ENCODE data around the gene MEDAG.

The MEDAG gene

GRCh38 chr13:30905932-30906383 lies at the start of gene MEDAG:
Gene MEDAG (plus strand): TSS chr13:30906271. CDS start chr13:30906516, 245 bp downstream.
- Histone ChIP-seq H3K27ac (ENCODE audit: low read length) (no peak within 1 kb of the TSS), H3K9me3 (ENCODE audit: control insufficient read depth, low read depth, low read length) (no peaks in the 10 kb centered on the region), H3K36me3 (ENCODE audit: control insufficient read depth, low read depth, low read length) (no peaks in the 10 kb centered on the region), H3K4me3 (ENCODE audit: low read length) (peak within 1 kb of the TSS; percentile 43), H3K9ac (ENCODE audit: low read length) (no peak within 1 kb of the TSS), H3K27me3 (ENCODE audit: control insufficient read depth, insufficient read depth, low read length) (peaks cover 53% of the 10 kb centered on the region), H3K4me1 (ENCODE audit: control insufficient read depth, low read depth, low read length) (peaks cover 4% of the 10 kb centered on the region)

GRCh38 chr13:30857018-30857417 lies 49.1 kb upstream of the MEDAG start:
- H3K4me3 ChIP-seq (ENCODE audit: low read length): no peak overlapping the region

GRCh38 chr13:30857636-30858035 lies 48.4 kb upstream of the MEDAG start:
- Histone ChIP-seq H3K27ac (ENCODE audit: low read length) (no peak overlapping the region), H3K4me3 (ENCODE audit: low read length) (no peak overlapping the region), H3K27me3 (ENCODE audit: control insufficient read depth, insufficient read depth, low read length) (peaks cover 15% of the 10 kb centered on the region), H3K9ac (ENCODE audit: low read length) (no peak overlapping the region), H3K4me1 (ENCODE audit: control insufficient read depth, low read depth, low read length) (peaks cover 7% of the 10 kb centered on the region), H3K9me3 (ENCODE audit: control insufficient read depth, low read depth, low read length) (no peaks in the 10 kb centered on the region), H3K36me3 (ENCODE audit: control insufficient read depth, low read depth, low read length) (no peaks in the 10 kb centered on the region)

More at GRCh38 chr13:30857018-30857417, 49.1 kb upstream of the MEDAG start:
- H3K27ac ChIP-seq (ENCODE audit: low read length): no peak overlapping the region
- H3K9ac ChIP-seq (ENCODE audit: low read length): no peak overlapping the region
- H3K36me3 ChIP-seq (ENCODE audit: control insufficient read depth, low read depth, low read length): no peaks in the 10 kb centered on the region
- peaks cover 3% of the 10 kb centered on the region for H3K4me1 ChIP-seq (ENCODE audit: control insufficient read depth, low read depth, low read length)
- H3K27me3 ChIP-seq (ENCODE audit: control insufficient read depth, insufficient read depth, low read length): peaks cover 9% of the 10 kb centered on the region
- no peaks in the 10 kb centered on the region for H3K9me3 ChIP-seq (ENCODE audit: control insufficient read depth, low read depth, low read length)

- peaks cover 15% of the 10 kb centered on the region for H3K27me3 ChIP-seq (ENCODE audit: control insufficient read depth, insufficient read depth, low read length)
These were observed 46.7 kb upstream of the MEDAG start for GRCh38 chr13:30859326-30859725.

GRCh38 chr13:30861163-30861562 lies 44.9 kb upstream of the MEDAG start:
- peaks cover 27% of the 10 kb centered on the region for H3K4me1 ChIP-seq (ENCODE audit: control insufficient read depth, low read depth, low read length)
- H3K36me3 ChIP-seq (ENCODE audit: control insufficient read depth, low read depth, low read length): no peaks in the 10 kb centered on the region
- no peak overlapping the region for H3K4me3 ChIP-seq (ENCODE audit: low read length)

More at GRCh38 chr13:30859326-30859725, 46.7 kb upstream of the MEDAG start:
- Histone ChIP-seq H3K4me1 (ENCODE audit: control insufficient read depth, low read depth, low read length) (peaks cover 12% of the 10 kb centered on the region), H3K4me3 (ENCODE audit: low read length) (no peak overlapping the region), H3K27ac (ENCODE audit: low read length) (no peak overlapping the region), H3K9me3 (ENCODE audit: control insufficient read depth, low read depth, low read length) (no peaks in the 10 kb centered on the region), H3K9ac (ENCODE audit: low read length) (no peak overlapping the region), H3K36me3 (ENCODE audit: control insufficient read depth, low read depth, low read length) (no peaks in the 10 kb centered on the region)

GRCh38 chr13:30861836-30862467 lies 44.1 kb upstream of the MEDAG start:
- Histone ChIP-seq H3K27me3 (ENCODE audit: control insufficient read depth, insufficient read depth, low read length) (peaks cover 15% of the 10 kb centered on the region), H3K36me3 (ENCODE audit: control insufficient read depth, low read depth, low read length) (no peaks in the 10 kb centered on the region)

More at GRCh38 chr13:30861163-30861562, 44.9 kb upstream of the MEDAG start:
- H3K27me3 ChIP-seq (ENCODE audit: control insufficient read depth, insufficient read depth, low read length): peaks cover 15% of the 10 kb centered on the region
- no peaks in the 10 kb centered on the region for H3K9me3 ChIP-seq (ENCODE audit: control insufficient read depth, low read depth, low read length)
- H3K27ac ChIP-seq (ENCODE audit: low read length): no peak overlapping the region
- no peak overlapping the region for H3K9ac ChIP-seq (ENCODE audit: low read length)

GRCh38 chr13:30862707-30863106 lies 43.4 kb upstream of the MEDAG start:
- H3K27ac ChIP-seq (ENCODE audit: low read length): no peak overlapping the region
- H3K4me1 ChIP-seq (ENCODE audit: control insufficient read depth, low read depth, low read length): peaks cover 27% of the 10 kb centered on the region
- H3K9ac ChIP-seq (ENCODE audit: low read length): no peak overlapping the region
- no peaks in the 10 kb centered on the region for H3K9me3 ChIP-seq (ENCODE audit: control insufficient read depth, low read depth, low read length)
- no peaks in the 10 kb centered on the region for H3K36me3 ChIP-seq (ENCODE audit: control insufficient read depth, low read depth, low read length)
- H3K27me3 ChIP-seq (ENCODE audit: control insufficient read depth, insufficient read depth, low read length): peaks cover 15% of the 10 kb centered on the region
- peak overlapping the region; percentile 58 for H3K4me3 ChIP-seq (ENCODE audit: low read length)

More at GRCh38 chr13:30861836-30862467, 44.1 kb upstream of the MEDAG start:
- Histone ChIP-seq H3K4me1 (ENCODE audit: control insufficient read depth, low read depth, low read length) (peaks cover 27% of the 10 kb centered on the region), H3K27ac (ENCODE audit: low read length) (no peak overlapping the region), H3K9me3 (ENCODE audit: control insufficient read depth, low read depth, low read length) (no peaks in the 10 kb centered on the region), H3K9ac (ENCODE audit: low read length) (no peak overlapping the region), H3K4me3 (ENCODE audit: low read length) (no peak overlapping the region)

- Histone ChIP-seq H3K27me3 (ENCODE audit: control insufficient read depth, insufficient read depth, low read length) (peaks cover 15% of the 10 kb centered on the region), H3K27ac (ENCODE audit: low read length) (peak overlapping the region; percentile 44), H3K9ac (ENCODE audit: low read length) (peak overlapping the region; percentile 63), H3K36me3 (ENCODE audit: control insufficient read depth, low read depth, low read length) (no peaks in the 10 kb centered on the region), H3K4me1 (ENCODE audit: control insufficient read depth, low read depth, low read length) (peaks cover 27% of the 10 kb centered on the region), H3K9me3 (ENCODE audit: control insufficient read depth, low read depth, low read length) (no peaks in the 10 kb centered on the region), H3K4me3 (ENCODE audit: low read length) (peak overlapping the region; percentile 58)
These were observed 42.8 kb upstream of the MEDAG start for GRCh38 chr13:30863231-30863630.

- Histone ChIP-seq H3K9ac (ENCODE audit: low read length) (peak overlapping the region; percentile 63), H3K27ac (ENCODE audit: low read length) (peak overlapping the region; percentile 44), H3K4me1 (ENCODE audit: control insufficient read depth, low read depth, low read length) (peaks cover 27% of the 10 kb centered on the region), H3K27me3 (ENCODE audit: control insufficient read depth, insufficient read depth, low read length) (peaks cover 15% of the 10 kb centered on the region), H3K36me3 (ENCODE audit: control insufficient read depth, low read depth, low read length) (no peaks in the 10 kb centered on the region), H3K9me3 (ENCODE audit: control insufficient read depth, low read depth, low read length) (no peaks in the 10 kb centered on the region), H3K4me3 (ENCODE audit: low read length) (peak overlapping the region; percentile 58)
These were observed 42.3 kb upstream of the MEDAG start for GRCh38 chr13:30863796-30864195.

- Histone ChIP-seq H3K9ac (ENCODE audit: low read length) (peak overlapping the region; percentile 63), H3K4me3 (ENCODE audit: low read length) (peak overlapping the region; percentile 58), H3K9me3 (ENCODE audit: control insufficient read depth, low read depth, low read length) (no peaks in the 10 kb centered on the region), H3K36me3 (ENCODE audit: control insufficient read depth, low read depth, low read length) (no peaks in the 10 kb centered on the region), H3K27me3 (ENCODE audit: control insufficient read depth, insufficient read depth, low read length) (peaks cover 15% of the 10 kb centered on the region), H3K27ac (ENCODE audit: low read length) (peak overlapping the region; percentile 14), H3K4me1 (ENCODE audit: control insufficient read depth, low read depth, low read length) (peaks cover 25% of the 10 kb centered on the region)
These were observed 41.5 kb upstream of the MEDAG start for GRCh38 chr13:30864433-30865122.

- H3K4me1 ChIP-seq (ENCODE audit: control insufficient read depth, low read depth, low read length): peaks cover 27% of the 10 kb centered on the region
- H3K36me3 ChIP-seq (ENCODE audit: control insufficient read depth, low read depth, low read length): no peaks in the 10 kb centered on the region
- peaks cover 15% of the 10 kb centered on the region for H3K27me3 ChIP-seq (ENCODE audit: control insufficient read depth, insufficient read depth, low read length)
- no peaks in the 10 kb centered on the region for H3K9me3 ChIP-seq (ENCODE audit: control insufficient read depth, low read depth, low read length)
- H3K9ac ChIP-seq (ENCODE audit: low read length): peak overlapping the region; percentile 63
- H3K27ac ChIP-seq (ENCODE audit: low read length): no peak overlapping the region
- H3K4me3 ChIP-seq (ENCODE audit: low read length): peak overlapping the region; percentile 58
These were observed 40.7 kb upstream of the MEDAG start for GRCh38 chr13:30865123-30866049.
